ENCODE results near the gene TPO.

DNA sequence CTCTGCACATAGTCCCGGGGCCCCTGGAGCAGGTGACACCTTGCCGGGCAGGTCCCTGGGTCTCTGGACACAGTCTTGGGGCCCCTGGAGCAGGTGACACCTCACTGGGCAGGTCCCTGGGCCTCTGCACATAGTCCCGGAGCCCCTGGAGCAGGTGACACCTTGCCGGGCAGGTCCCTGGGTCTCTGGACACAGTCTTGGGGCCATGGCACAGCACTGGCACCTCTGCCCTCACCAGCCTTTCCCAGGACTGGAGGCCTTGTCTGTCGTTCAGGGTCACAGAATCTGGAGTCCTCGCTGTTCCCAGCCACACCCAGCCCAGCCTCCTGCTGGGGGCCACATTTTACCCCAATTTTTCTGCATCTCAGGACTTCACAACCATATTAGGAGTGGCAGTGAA, 2.2 kb downstream of the TPO start:
- TF ChIP-seq POLR2A (IDR thresholded peaks at IDR 0.05) (no peak), POLR2AphosphoS5 (IDR thresholded peaks at IDR 0.05) (no peak)
- TF ChIP-seq, protein P1, sequence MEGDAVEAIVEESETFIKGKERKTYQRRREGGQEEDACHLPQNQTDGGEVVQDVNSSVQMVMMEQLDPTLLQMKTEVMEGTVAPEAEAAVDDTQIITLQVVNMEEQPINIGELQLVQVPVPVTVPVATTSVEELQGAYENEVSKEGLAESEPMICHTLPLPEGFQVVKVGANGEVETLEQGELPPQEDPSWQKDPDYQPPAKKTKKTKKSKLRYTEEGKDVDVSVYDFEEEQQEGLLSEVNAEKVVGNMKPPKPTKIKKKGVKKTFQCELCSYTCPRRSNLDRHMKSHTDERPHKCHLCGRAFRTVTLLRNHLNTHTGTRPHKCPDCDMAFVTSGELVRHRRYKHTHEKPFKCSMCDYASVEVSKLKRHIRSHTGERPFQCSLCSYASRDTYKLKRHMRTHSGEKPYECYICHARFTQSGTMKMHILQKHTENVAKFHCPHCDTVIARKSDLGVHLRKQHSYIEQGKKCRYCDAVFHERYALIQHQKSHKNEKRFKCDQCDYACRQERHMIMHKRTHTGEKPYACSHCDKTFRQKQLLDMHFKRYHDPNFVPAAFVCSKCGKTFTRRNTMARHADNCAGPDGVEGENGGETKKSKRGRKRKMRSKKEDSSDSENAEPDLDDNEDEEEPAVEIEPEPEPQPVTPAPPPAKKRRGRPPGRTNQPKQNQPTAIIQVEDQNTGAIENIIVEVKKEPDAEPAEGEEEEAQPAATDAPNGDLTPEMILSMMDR (IDR thresholded peaks at IDR 0.05): no peak
